ENCODE data around the gene MOB3A. TPM values are rescaled to one million over a fixed set of nuclear protein-coding genes. Genes with fewer than 3 reads are reported as not detected.

Gene MOB3A
- total RNA-seq, 2 donors from 2014 or later, result 20.9 to 21.8 TPM

GRCh38 chr19:2120821-2121220, 24.7 kb upstream of the MOB3A start:
- WGBS, 2 experiments (ENCODE audit: insufficient coverage in 1 of 2, insufficient read length in 1 of 2), result 97% methylated on average over 22 to 26 of the region's 26 CpGs
- H3K27me3 Mint-ChIP-seq (ENCODE audit: insufficient read depth), result no peaks in the 10 kb centered on the region
- Histone ChIP-seq H3K27ac (ENCODE audit: low read depth, low read length) (no peak overlapping the region), H3K9ac (ENCODE audit: extremely low read depth, low read length, poor library complexity, severe bottlenecking) (no peak overlapping the region), H3K27me3 (ENCODE audit: control insufficient read depth, insufficient read depth, low read length, poor library complexity, severe bottlenecking) (no peaks in the 10 kb centered on the region), H3K9me3 (ENCODE audit: control insufficient read depth, low read length) (no peaks in the 10 kb centered on the region), H3K4me3 (ENCODE audit: low read length) (no peak overlapping the region), H3K36me3 (ENCODE audit: control insufficient read depth, insufficient read depth, low read length) (peaks cover 85% of the 10 kb centered on the region), H3K4me1 (ENCODE audit: control insufficient read depth, insufficient read depth, low read length) (no peaks in the 10 kb centered on the region)
- H3K9me3 Mint-ChIP-seq, result no peaks in the 10 kb centered on the region
- H3K4me1 Mint-ChIP-seq, result no peaks in the 10 kb centered on the region
- no peak for DNase-seq
- H3K36me3 Mint-ChIP-seq (ENCODE audit: low read depth), result peaks cover 69% of the 10 kb centered on the region
- no peak overlapping the region for H3K27ac Mint-ChIP-seq
- no peak for TF ChIP-seq CTCF (conservative IDR thresholded peaks at IDR 0.05)
- no peak overlapping the region for H3K4me3 Mint-ChIP-seq

- Histone ChIP-seq H3K9me3 (ENCODE audit: control insufficient read depth, low read length) (no peaks in the 10 kb centered on the region), H3K4me3 (ENCODE audit: low read length) (no peak overlapping the region), H3K36me3 (ENCODE audit: control insufficient read depth, insufficient read depth, low read length) (peaks cover 78% of the 10 kb centered on the region), H3K27me3 (ENCODE audit: control insufficient read depth, insufficient read depth, low read length, poor library complexity, severe bottlenecking) (no peaks in the 10 kb centered on the region), H3K4me1 (ENCODE audit: control insufficient read depth, insufficient read depth, low read length) (no peaks in the 10 kb centered on the region), H3K9ac (ENCODE audit: extremely low read depth, low read length, poor library complexity, severe bottlenecking) (no peak overlapping the region), H3K27ac (ENCODE audit: low read depth, low read length) (no peak overlapping the region)
- WGBS, 2 experiments (ENCODE audit: insufficient coverage in 1 of 2, insufficient read length in 1 of 2), result 94 to 95% methylated on average over 20 to 31 of the region's 31 CpGs
- no peaks in the 10 kb centered on the region for H3K27me3 Mint-ChIP-seq (ENCODE audit: insufficient read depth)
- no peaks in the 10 kb centered on the region for H3K9me3 Mint-ChIP-seq
- no peak overlapping the region for H3K4me3 Mint-ChIP-seq
- H3K36me3 Mint-ChIP-seq (ENCODE audit: low read depth), result peaks cover 69% of the 10 kb centered on the region
- no peak for TF ChIP-seq CTCF (conservative IDR thresholded peaks at IDR 0.05)
- H3K27ac Mint-ChIP-seq, result no peak overlapping the region
- no peak for DNase-seq
- H3K4me1 Mint-ChIP-seq, result no peaks in the 10 kb centered on the region
Measured at GRCh38 chr19:2119921-2120785, 24.0 kb upstream of the MOB3A start.

GRCh38 chr19:2118438-2118837, 22.3 kb upstream of the MOB3A start:
- Histone ChIP-seq H3K9ac (ENCODE audit: extremely low read depth, low read length, poor library complexity, severe bottlenecking) (no peak overlapping the region), H3K4me1 (ENCODE audit: control insufficient read depth, insufficient read depth, low read length) (no peaks in the 10 kb centered on the region), H3K9me3 (ENCODE audit: control insufficient read depth, low read length) (no peaks in the 10 kb centered on the region), H3K36me3 (ENCODE audit: control insufficient read depth, insufficient read depth, low read length) (peaks cover 67% of the 10 kb centered on the region), H3K4me3 (ENCODE audit: low read length) (no peak overlapping the region), H3K27me3 (ENCODE audit: control insufficient read depth, insufficient read depth, low read length, poor library complexity, severe bottlenecking) (no peaks in the 10 kb centered on the region), H3K27ac (ENCODE audit: low read depth, low read length) (no peak overlapping the region)
- Mint-ChIP-seq H3K27ac (no peak overlapping the region), H3K4me1 (no peaks in the 10 kb centered on the region), H3K36me3 (ENCODE audit: low read depth) (peaks cover 75% of the 10 kb centered on the region), H3K9me3 (no peaks in the 10 kb centered on the region), H3K27me3 (ENCODE audit: insufficient read depth) (no peaks in the 10 kb centered on the region), H3K4me3 (no peak overlapping the region)
- DNase-seq, result no peak
- 94 to 97% methylated on average over 17 to 18 of the region's 18 CpGs for WGBS, 2 experiments (ENCODE audit: insufficient coverage in 1 of 2, insufficient read length in 1 of 2)
- no peak for TF ChIP-seq CTCF (conservative IDR thresholded peaks at IDR 0.05)
